Fibroblast of lung (primary cell): ENCODE data around the gene FAM81B.

Experiments
- EZH2 ChIP-seq: IDR thresholded peaks from 2 replicates; pipeline ENCODE4 v1.5.1; 2012; ENCODE audit warnings: low read length, control low read depth, mild to moderate bottlenecking; ENCODE audit errors: missing control alignments
- TF ChIP-seq, protein P1 (sequence below), 2 donors: IDR thresholded peaks in 1 of 2; conservative IDR thresholded peaks in 1 of 2; 1 replicate in 1 of 2; 2 replicates in 1 of 2; pipeline ENCODE4 v1.5.1; 2011 to 2012; ENCODE audit warnings: low read length in 2 of 2, control low read depth in 1 of 2, inconsistent platforms in 1 of 2, low read depth in 1 of 2, mild to moderate bottlenecking in 1 of 2

DNA sequence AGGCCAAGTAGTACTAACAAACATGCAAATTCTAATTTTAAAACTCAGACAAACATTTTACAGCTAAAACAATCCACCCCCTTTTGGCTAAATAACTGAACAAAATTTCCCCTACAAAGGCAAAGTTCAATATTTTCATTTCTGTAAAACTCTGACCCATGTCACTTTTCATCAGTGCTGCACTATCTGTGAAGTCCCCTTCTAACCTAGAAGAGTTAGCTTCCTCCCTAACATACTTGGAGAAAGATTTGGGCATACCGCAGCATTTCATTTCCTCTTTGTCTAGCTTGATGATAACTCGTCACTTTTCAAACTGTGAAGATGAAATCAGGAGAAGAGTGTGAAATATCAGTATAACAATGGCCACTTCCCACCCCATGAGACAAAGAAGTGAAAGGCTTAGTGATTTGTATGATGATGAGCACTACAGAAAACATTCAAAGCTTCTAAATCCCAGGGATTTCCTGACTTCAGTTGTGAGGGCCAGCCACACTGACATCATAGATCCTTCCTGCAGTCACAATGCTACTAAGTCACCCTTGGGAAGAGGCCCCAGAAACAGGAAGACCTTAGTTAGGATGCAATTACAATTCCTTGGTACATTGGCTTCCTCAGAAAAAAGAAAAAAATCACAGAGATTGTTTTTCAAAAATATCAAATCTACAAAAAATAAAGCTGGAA, at the start of gene FAM81B:
- TF ChIP-seq, protein P1, sequence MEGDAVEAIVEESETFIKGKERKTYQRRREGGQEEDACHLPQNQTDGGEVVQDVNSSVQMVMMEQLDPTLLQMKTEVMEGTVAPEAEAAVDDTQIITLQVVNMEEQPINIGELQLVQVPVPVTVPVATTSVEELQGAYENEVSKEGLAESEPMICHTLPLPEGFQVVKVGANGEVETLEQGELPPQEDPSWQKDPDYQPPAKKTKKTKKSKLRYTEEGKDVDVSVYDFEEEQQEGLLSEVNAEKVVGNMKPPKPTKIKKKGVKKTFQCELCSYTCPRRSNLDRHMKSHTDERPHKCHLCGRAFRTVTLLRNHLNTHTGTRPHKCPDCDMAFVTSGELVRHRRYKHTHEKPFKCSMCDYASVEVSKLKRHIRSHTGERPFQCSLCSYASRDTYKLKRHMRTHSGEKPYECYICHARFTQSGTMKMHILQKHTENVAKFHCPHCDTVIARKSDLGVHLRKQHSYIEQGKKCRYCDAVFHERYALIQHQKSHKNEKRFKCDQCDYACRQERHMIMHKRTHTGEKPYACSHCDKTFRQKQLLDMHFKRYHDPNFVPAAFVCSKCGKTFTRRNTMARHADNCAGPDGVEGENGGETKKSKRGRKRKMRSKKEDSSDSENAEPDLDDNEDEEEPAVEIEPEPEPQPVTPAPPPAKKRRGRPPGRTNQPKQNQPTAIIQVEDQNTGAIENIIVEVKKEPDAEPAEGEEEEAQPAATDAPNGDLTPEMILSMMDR (conservative IDR thresholded peaks at IDR 0.05 in 1 of 2, IDR thresholded peaks at IDR 0.05 in 1 of 2; ENCODE audit: low read depth in 1 of 2, low read length in 2 of 2) = no peak
- no peak for TF ChIP-seq EZH2
